Activated naive CD4-positive, alpha-beta T cell treated with anti-CD3 and anti-CD28 coated beads, Interleukin-2, amount 10 ng/mL, durations not matched to agents 7 days and 5 days (primary cell): ENCODE results near the gene IGLL5.
"Not testable (repeated sequence)": the region's sequence is repeated elsewhere in the genome, so short reads cannot be mapped to it uniquely, and the experiment has no call there.

Experiments used
- CTCF ChIA-PET: fragments of 350-600 bp; sonication (Branson Sonifier 250); formaldehyde crosslinking; loops from one replicate; lab custom pipeline; 2021; ENCODE audit warnings: antibody characterized with exemption; lab: Charles Lee
- DNase-seq: peaks from one replicate; pipeline ENCODE4 v3.0.0-alpha.2; 2020
- H3K27ac Mint-ChIP-seq: one replicate; pipeline ENCODE4 v1.8.0; 2021; ENCODE audit warnings: mild to moderate bottlenecking, moderate library complexity, mixed read lengths
- H3K27me3 Mint-ChIP-seq: one replicate; pipeline ENCODE4 v1.8.0; 2021; ENCODE audit warnings: mild to moderate bottlenecking, mixed read lengths
- H3K36me3 Mint-ChIP-seq: one replicate; pipeline ENCODE4 v1.8.0; 2021; ENCODE audit warnings: mixed read lengths
- H3K4me1 Mint-ChIP-seq: one replicate; pipeline ENCODE4 v1.8.0; 2021; ENCODE audit warnings: mixed read lengths
- H3K4me3 Mint-ChIP-seq: one replicate; pipeline ENCODE4 v1.8.0; 2021; ENCODE audit warnings: mild to moderate bottlenecking, moderate library complexity, mixed read lengths
- H3K9me3 Mint-ChIP-seq: one replicate; pipeline ENCODE4 v1.8.0; 2021; ENCODE audit warnings: mixed read lengths

The IGLL5 gene

DNA sequence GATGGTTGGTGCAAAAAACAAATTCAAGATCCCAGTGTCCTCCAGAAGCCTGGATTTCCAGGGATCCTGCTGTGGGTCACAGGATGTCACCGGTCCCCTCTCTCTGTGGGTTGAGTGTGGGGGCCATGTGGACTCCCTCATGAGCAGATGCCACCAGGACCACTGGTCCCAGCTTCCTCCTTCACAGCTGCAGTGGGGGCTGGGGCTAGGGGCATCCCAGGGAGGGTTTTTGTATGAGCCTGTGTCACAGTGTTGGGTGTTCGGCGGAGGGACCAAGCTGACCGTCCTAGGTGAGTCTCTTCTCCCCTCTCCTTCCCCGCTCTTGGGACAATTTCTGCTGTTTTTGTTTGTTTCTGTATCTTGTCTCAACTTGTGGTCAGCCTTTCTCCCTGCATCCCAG lies 17.1 kb downstream of the IGLL5 start:
- H3K36me3 Mint-ChIP-seq, H3K4me3 Mint-ChIP-seq, CTCF ChIA-PET, DNase-seq, H3K27ac Mint-ChIP-seq, H3K4me1 Mint-ChIP-seq, H3K9me3 Mint-ChIP-seq: not testable (repeated sequence)
- peaks cover 47% of the 10 kb centered on the region for H3K27me3 Mint-ChIP-seq

GRCh38 chr22:22906391-22906790 lies 18.8 kb downstream of the IGLL5 start:
- CTCF ChIA-PET, H3K4me1 Mint-ChIP-seq: not testable (repeated sequence)
- peaks cover 56% of the 10 kb centered on the region for H3K27me3 Mint-ChIP-seq

GRCh38 chr22:22906907-22907550 lies 19.4 kb downstream of the IGLL5 start:
- CTCF ChIA-PET, result interaction anchor here (0.9 kb wide), 1 partner anchor 35 kb away, joined by 3 read pairs; no protein-coding TSS in a partner anchor
- no peak for DNase-seq
- H3K27me3 Mint-ChIP-seq, result peaks cover 57% of the 10 kb centered on the region
- no peak overlapping the region for H3K4me3 Mint-ChIP-seq
- no peaks in the 10 kb centered on the region for H3K9me3 Mint-ChIP-seq
- H3K27ac Mint-ChIP-seq, result no peak overlapping the region
- peaks cover 7% of the 10 kb centered on the region for H3K4me1 Mint-ChIP-seq
- H3K36me3 Mint-ChIP-seq, result no peaks in the 10 kb centered on the region

More at GRCh38 chr22:22906391-22906790, 18.8 kb downstream of the IGLL5 start:
- H3K27ac Mint-ChIP-seq, DNase-seq, H3K36me3 Mint-ChIP-seq, H3K4me3 Mint-ChIP-seq, H3K9me3 Mint-ChIP-seq: not testable (repeated sequence)

- CTCF ChIA-PET, result interaction anchor here (0.9 kb wide), 2 partner anchors 34 to 51 kb away, joined by 3 read pairs; no protein-coding TSS in a partner anchor
- Mint-ChIP-seq H3K9me3 (no peaks in the 10 kb centered on the region), H3K27me3 (peaks cover 60% of the 10 kb centered on the region), H3K4me1 (peaks cover 7% of the 10 kb centered on the region), H3K4me3 (no peak overlapping the region), H3K27ac (no peak overlapping the region), H3K36me3 (no peaks in the 10 kb centered on the region)
- no peak for DNase-seq
Measured at GRCh38 chr22:22907551-22908494, 20.2 kb downstream of the IGLL5 start.

GRCh38 chr22:22908495-22908861 lies 20.9 kb downstream of the IGLL5 start:
- Mint-ChIP-seq H3K36me3 (no peaks in the 10 kb centered on the region), H3K4me3 (no peak overlapping the region), H3K4me1 (peaks cover 7% of the 10 kb centered on the region), H3K9me3 (no peaks in the 10 kb centered on the region), H3K27me3 (peaks cover 63% of the 10 kb centered on the region), H3K27ac (no peak overlapping the region)
- no peak for DNase-seq
- CTCF ChIA-PET, result interaction anchor here (0.9 to 1.5 kb wide), 2 partner anchors 24 to 51 kb away, joined by 3 read pairs; no protein-coding TSS in a partner anchor

GRCh38 chr22:22908941-22909604 lies 21.5 kb downstream of the IGLL5 start:
- Mint-ChIP-seq H3K4me1 (peaks cover 7% of the 10 kb centered on the region), H3K36me3 (no peaks in the 10 kb centered on the region), H3K27me3 (peaks cover 64% of the 10 kb centered on the region), H3K9me3 (no peaks in the 10 kb centered on the region), H3K27ac (no peak overlapping the region), H3K4me3 (no peak overlapping the region)
- CTCF ChIA-PET, result interaction anchor here (0.9 to 1.5 kb wide), 2 partner anchors 25 to 50 kb away, joined by 3 read pairs; no protein-coding TSS in a partner anchor
- DNase-seq, result no peak

GRCh38 chr22:22909605-22910271 lies 22.1 kb downstream of the IGLL5 start:
- Mint-ChIP-seq H3K27ac (no peak overlapping the region), H3K27me3 (peaks cover 68% of the 10 kb centered on the region), H3K4me3 (no peak overlapping the region), H3K36me3 (no peaks in the 10 kb centered on the region), H3K9me3 (no peaks in the 10 kb centered on the region), H3K4me1 (peaks cover 7% of the 10 kb centered on the region)
- CTCF ChIA-PET, result interaction anchor here (0.9 to 1.5 kb wide), 4 partner anchors 26 to 156 kb away, joined by 3 read pairs; no protein-coding TSS in a partner anchor
- DNase-seq, result no peak

GRCh38 chr22:22910272-22911240 lies 22.9 kb downstream of the IGLL5 start:
- Mint-ChIP-seq H3K36me3 (no peaks in the 10 kb centered on the region), H3K27ac (no peak overlapping the region), H3K4me3 (no peak overlapping the region), H3K27me3 (peaks cover 75% of the 10 kb centered on the region), H3K9me3 (no peaks in the 10 kb centered on the region), H3K4me1 (peaks cover 7% of the 10 kb centered on the region)
- DNase-seq, result no peak
- CTCF ChIA-PET, result interaction anchor here (0.9 to 1.1 kb wide), 3 partner anchors 26 to 157 kb away, joined by 3 read pairs; no protein-coding TSS in a partner anchor

- Mint-ChIP-seq H3K4me3 (no peak overlapping the region), H3K4me1 (peaks cover 7% of the 10 kb centered on the region), H3K27ac (no peak overlapping the region), H3K27me3 (peaks cover 80% of the 10 kb centered on the region), H3K9me3 (no peaks in the 10 kb centered on the region), H3K36me3 (no peaks in the 10 kb centered on the region)
- CTCF ChIA-PET, result interaction anchor here (1.4 kb wide), 1 partner anchor 28 kb away, joined by 4 read pairs; no protein-coding TSS in a partner anchor
- DNase-seq, result no peak
Measured at GRCh38 chr22:22911327-22912134, 23.9 kb downstream of the IGLL5 start.

GRCh38 chr22:22912135-22912987 lies 24.7 kb downstream of the IGLL5 start:
- Mint-ChIP-seq H3K36me3 (no peaks in the 10 kb centered on the region), H3K4me3 (no peak overlapping the region), H3K27me3 (peaks cover 76% of the 10 kb centered on the region), H3K4me1 (peaks cover 7% of the 10 kb centered on the region), H3K27ac (no peak overlapping the region), H3K9me3 (no peaks in the 10 kb centered on the region)
- no peak for DNase-seq
- CTCF ChIA-PET, result interaction anchor here (1.2 to 1.4 kb wide), 2 partner anchors 23 to 28 kb away, joined by 4 read pairs; no protein-coding TSS in a partner anchor

- no peak overlapping the region for H3K4me3 Mint-ChIP-seq
- CTCF ChIA-PET, result interaction anchor here (0.9 to 1.2 kb wide), 2 partner anchors 23 to 29 kb away, joined by 4 read pairs; no protein-coding TSS in a partner anchor
- H3K27ac Mint-ChIP-seq, result no peak overlapping the region
- H3K4me1 Mint-ChIP-seq, result peaks cover 7% of the 10 kb centered on the region
- peaks cover 76% of the 10 kb centered on the region for H3K27me3 Mint-ChIP-seq
- no peaks in the 10 kb centered on the region for H3K36me3 Mint-ChIP-seq
- DNase-seq, result no peak
- no peaks in the 10 kb centered on the region for H3K9me3 Mint-ChIP-seq
Measured at GRCh38 chr22:22912988-22913253, 25.3 kb downstream of the IGLL5 start.
